H1 (cell line): ENCODE measurements around the gene SHANK2. TPM values are rescaled to one million over a fixed set of nuclear protein-coding genes. Genes with fewer than 3 reads are reported as not detected.

Experiments
- CTCF ChIA-PET: fragments of 300-600 bp; sonication (Branson Sonifier 250); formaldehyde crosslinking; loops from one replicate; lab custom pipeline; 2021; ENCODE audit not compliant: partially characterized antibody; lab: Charles Lee
- POLR2A ChIA-PET: fragments of 300-600 bp; sonication (Branson Sonifier 250); formaldehyde crosslinking; loops from one replicate; lab custom pipeline; 2021; ENCODE audit warnings: inconsistent platforms; ENCODE audit not compliant: partially characterized antibody; lab: Charles Lee
- DNase-seq, 2 experiments: peaks; one replicate each; pipeline versions ENCODE4 v3.0.0 to v3.0.0-alpha.2; 2010 to 2022; ENCODE audit warnings: low spot score in 2 of 2, low read depth in 1 of 2, mixed read lengths in 1 of 2
- FAIRE-seq: peaks from 2 replicates; lab custom pipeline; 2011; peaks lifted over from hg19 to GRCh38; lab: Jason Lieb, UNC
- H2AFZ ChIP-seq: 2 replicates; pipeline ENCODE4 v1.8.1; 2012; ENCODE audit warnings: low read length, inconsistent platforms
- H2AK5ac ChIP-seq: 2 replicates; pipeline ENCODE4 v1.6.1; 2013; ENCODE audit warnings: low read depth, low read length
- H2BK120ac ChIP-seq: replicated peaks from 2 replicates; pipeline ENCODE3; 2013; ENCODE audit warnings: low read depth, low read length, inconsistent platforms
- H2BK12ac ChIP-seq: 2 replicates; pipeline ENCODE4 v1.6.1; 2013; ENCODE audit warnings: low read depth, low read length
- H2BK15ac ChIP-seq: 2 replicates; pipeline ENCODE4 v1.6.1; 2013; ENCODE audit warnings: low read length
- H2BK20ac ChIP-seq: 2 replicates; pipeline ENCODE4 v1.6.1; 2013; ENCODE audit warnings: low read length
- H2BK5ac ChIP-seq: 2 replicates; pipeline ENCODE4 v1.6.1; 2013; ENCODE audit warnings: low read depth, low read length
- H3K14ac ChIP-seq: 2 replicates; pipeline ENCODE4 v1.6.1; 2013; ENCODE audit warnings: inconsistent platforms; ENCODE audit not compliant: insufficient read length
- H3K18ac ChIP-seq: 2 replicates; pipeline ENCODE4 v1.6.1; 2013; ENCODE audit warnings: low read length; ENCODE audit errors: extremely low read depth
- H3K23ac ChIP-seq: 2 replicates; pipeline ENCODE4 v1.6.1; 2013; ENCODE audit warnings: inconsistent platforms; ENCODE audit not compliant: insufficient read length
- H3K23me2 ChIP-seq: 2 replicates; pipeline ENCODE4 v1.6.1; 2013; ENCODE audit warnings: low read depth, low read length
- H3K27ac ChIP-seq: 2 replicates; pipeline ENCODE4 v1.6.1; 2011; ENCODE audit warnings: low read depth, low read length, inconsistent platforms
- H3K27me3 ChIP-seq, 4 experiments: replicated peaks in 1 of 4; 1 replicate in 1 of 4; 2 replicates in 3 of 4; pipeline versions ENCODE4 v1.6.1 to v1.8.1; 2011 to 2013; ENCODE audit warnings: low read length in 3 of 4, mild to moderate bottlenecking in 3 of 4, inconsistent platforms in 2 of 4, mixed read lengths in 2 of 4, moderate library complexity in 1 of 4; ENCODE audit not compliant: control insufficient read depth in 3 of 4, insufficient read depth in 3 of 4; ENCODE audit errors: extremely low read depth in 1 of 4
- H3K36me3 ChIP-seq, 4 experiments: 2 replicates each; pipeline versions ENCODE4 v1.6.1 to v1.8.1; 2011 to 2013; ENCODE audit warnings: mild to moderate bottlenecking in 4 of 4, low read length in 3 of 4, moderate library complexity in 2 of 4, control low read depth in 1 of 4, inconsistent platforms in 1 of 4; ENCODE audit not compliant: insufficient read depth in 4 of 4, control insufficient read depth in 2 of 4
- H3K4ac ChIP-seq: replicated peaks from 2 replicates; pipeline ENCODE3; 2013; ENCODE audit warnings: low read length, low read depth, mixed read lengths, inconsistent platforms; ENCODE audit not compliant: insufficient read length
- H3K4me1 ChIP-seq, 4 experiments: replicated peaks in 1 of 4; 1 replicate in 1 of 4; 2 replicates in 3 of 4; pipeline versions ENCODE4 v1.6.1 to v1.8.1; 2011 to 2013; ENCODE audit warnings: low read length in 3 of 4, inconsistent platforms in 2 of 4, mixed read lengths in 1 of 4; ENCODE audit not compliant: insufficient read depth in 4 of 4, control insufficient read depth in 3 of 4
- H3K4me2 ChIP-seq, 2 experiments: 2 replicates each; pipeline versions ENCODE4 v1.6.1 to v1.8.1; 2011 to 2013; ENCODE audit warnings: low read depth in 2 of 2, low read length in 2 of 2, control low read depth in 1 of 2, inconsistent platforms in 1 of 2, mild to moderate bottlenecking in 1 of 2; ENCODE audit not compliant: insufficient read depth in 1 of 2
- H3K4me3 ChIP-seq, 4 experiments: fragments of 200-600, 300-600 bp in 1 of 4; sonication (generic), shearing (Covaris generic), sonication (Bioruptor Twin) in 1 of 4; 2 replicates each; pipeline versions ENCODE4 v1.5.1 to v1.8.1; 2011 to 2016; ENCODE audit warnings: low read length in 4 of 4, low read depth in 3 of 4, control low read depth in 2 of 4, inconsistent platforms in 2 of 4, mild to moderate bottlenecking in 2 of 4, mixed read lengths in 1 of 4, moderate library complexity in 1 of 4; ENCODE audit not compliant: insufficient read depth in 2 of 4; ENCODE audit errors: extremely low read depth in 1 of 4
- H3K56ac ChIP-seq: replicated peaks from 2 replicates; pipeline ENCODE3; 2013; ENCODE audit warnings: low read depth, mild to moderate bottlenecking, mixed read lengths, low read length, inconsistent platforms; ENCODE audit not compliant: insufficient read length
- H3K79me1 ChIP-seq: 2 replicates; pipeline ENCODE4 v1.6.1; 2013; ENCODE audit warnings: low read depth, low read length, control low read depth
- H3K79me2 ChIP-seq, 2 experiments: 2 replicates each; pipeline versions ENCODE4 v1.6.1 to v1.8.1; 2012 to 2013; ENCODE audit warnings: low read length in 2 of 2, mild to moderate bottlenecking in 2 of 2, inconsistent platforms in 1 of 2; ENCODE audit not compliant: insufficient read depth in 2 of 2, control insufficient read depth in 1 of 2
- H3K9ac ChIP-seq, 4 experiments: replicated peaks in 1 of 4; 1 replicate in 1 of 4; 2 replicates in 3 of 4; pipeline versions ENCODE4 v1.6.1 to v1.8.1; 2011 to 2013; ENCODE audit warnings: low read depth in 3 of 4, low read length in 3 of 4, control low read depth in 2 of 4, mild to moderate bottlenecking in 2 of 4, moderate library complexity in 2 of 4, inconsistent platforms in 1 of 4; ENCODE audit errors: extremely low read depth in 1 of 4
- H3K9me3 ChIP-seq, 2 experiments: 2 replicates each; pipeline versions ENCODE4 v1.6.1 to v1.8.1; 2012 to 2013; ENCODE audit warnings: mild to moderate bottlenecking in 2 of 2, moderate library complexity in 2 of 2, control low read depth in 1 of 2, inconsistent platforms in 1 of 2, low read depth in 1 of 2, low read length in 1 of 2, mixed read lengths in 1 of 2; ENCODE audit not compliant: insufficient read depth in 2 of 2
- H4K20me1 ChIP-seq, 2 experiments: replicated peaks in 1 of 2; 2 replicates each; pipeline versions ENCODE3 to v1.8.1; 2011 to 2013; ENCODE audit warnings: inconsistent platforms in 2 of 2, low read length in 2 of 2, mild to moderate bottlenecking in 1 of 2; ENCODE audit not compliant: insufficient read depth in 2 of 2, control insufficient read depth in 1 of 2
- H4K5ac ChIP-seq: 2 replicates; pipeline ENCODE4 v1.6.1; 2013; ENCODE audit warnings: low read length, low read depth, mixed read lengths, inconsistent platforms; ENCODE audit not compliant: insufficient read length
- H4K8ac ChIP-seq: 2 replicates; pipeline ENCODE4 v1.8.0; 2013; ENCODE audit warnings: mild to moderate bottlenecking, moderate library complexity, low read length, inconsistent platforms; ENCODE audit not compliant: insufficient read depth; ENCODE audit errors: extremely low read depth
- H4K91ac ChIP-seq: replicated peaks from 2 replicates; pipeline ENCODE3; 2013; ENCODE audit warnings: low read length, mixed read lengths, inconsistent platforms; ENCODE audit not compliant: insufficient read length
- CBX8 ChIP-seq: fragments of 300-800, 300-1000 bp; sonication (generic); IDR thresholded peaks from 2 replicates; pipeline ENCODE4 v1.7.1; 2016; ENCODE audit warnings: low read depth, low read length, borderline replicate concordance
- EZH2 ChIP-seq: fragments of 200-600 bp; sonication (generic); IDR thresholded peaks from 2 replicates; pipeline ENCODE4 v1.7.1; 2012; ENCODE audit warnings: low read depth, mild to moderate bottlenecking, moderate library complexity, low read length, inconsistent platforms; ENCODE audit not compliant: severe bottlenecking
- KDM1A ChIP-seq: fragments of 200-600, 300-600 bp; sonication (generic); IDR thresholded peaks from 2 replicates; pipeline ENCODE4 v1.7.1; 2016; ENCODE audit warnings: mild to moderate bottlenecking, low read length, borderline replicate concordance
- POLR2A ChIP-seq, 2 experiments: IDR thresholded peaks; 1 replicate in 1 of 2; 2 replicates in 1 of 2; pipeline ENCODE4 v1.6.1; 2011; ENCODE audit warnings: low read depth in 2 of 2, low read length in 2 of 2, mild to moderate bottlenecking in 2 of 2; ENCODE audit errors: control extremely low read depth in 1 of 2
- YY1 ChIP-seq: IDR thresholded peaks from 2 replicates; pipeline ENCODE4 v1.6.1; 2011; ENCODE audit warnings: low read depth, mild to moderate bottlenecking, low read length
- WGBS, 2 experiments: shearing (Covaris generic) in 1 of 2; methylation state at CpG; one replicate each; pipeline versions ENCODE4 v1.1.6 to v1.1.7; 2013 to 2015; ENCODE audit warnings: low lambda C conversion rate in 2 of 2, mixed read lengths in 2 of 2, inconsistent platforms in 1 of 2, low coverage in 1 of 2, missing lambda C conversion rate in 1 of 2; ENCODE audit not compliant: insufficient replicate concordance in 2 of 2, insufficient coverage in 1 of 2, insufficient read length in 1 of 2; ENCODE audit errors: extremely low coverage in 1 of 2, missing lambda C conversion rate in 1 of 2; 5-methylcytosine and 5-hydroxymethylcytosine counted together
- polyA plus RNA-seq, 7 experiments: library from polyadenylated mRNA; depleted of rRNA in 3 of 7; stranded (reverse) in 5 of 7; unstranded in 2 of 7; fragments of >200 nt in 5 of 7; fragments of 200-250 nt in 2 of 7; gene quantifications; 1 replicate in 5 of 7; 2 replicates in 1 of 7; 4 replicates in 1 of 7; pipeline versions ENCODE4 v1.2.1 to v1.2.3, GENCODE V29; 2011 to 2013; ENCODE audit warnings: missing spikeins in 2 of 7, mixed read lengths in 2 of 7
- total RNA-seq: library from RNA; stranded (reverse); fragmentation: NEBNext Ultra II Directional; extraction: Animal tissue kit (Norgen Biotek cat#: 25700); gene quantifications from 2 replicates; pipeline ENCODE4 v1.2.1, GENCODE V29; 2021
- TF ChIP-seq, protein P1 (sequence below): IDR thresholded peaks from 2 replicates; pipeline ENCODE4 v1.6.1; 2012; ENCODE audit warnings: inconsistent platforms

Gene SHANK2
- total and polyA plus RNA-seq, 2 of the 8 experiments (the other 6 are each of a cell fraction or from before 2014, with no cell fraction given), result 10.1 to 54.2 TPM

DNA sequence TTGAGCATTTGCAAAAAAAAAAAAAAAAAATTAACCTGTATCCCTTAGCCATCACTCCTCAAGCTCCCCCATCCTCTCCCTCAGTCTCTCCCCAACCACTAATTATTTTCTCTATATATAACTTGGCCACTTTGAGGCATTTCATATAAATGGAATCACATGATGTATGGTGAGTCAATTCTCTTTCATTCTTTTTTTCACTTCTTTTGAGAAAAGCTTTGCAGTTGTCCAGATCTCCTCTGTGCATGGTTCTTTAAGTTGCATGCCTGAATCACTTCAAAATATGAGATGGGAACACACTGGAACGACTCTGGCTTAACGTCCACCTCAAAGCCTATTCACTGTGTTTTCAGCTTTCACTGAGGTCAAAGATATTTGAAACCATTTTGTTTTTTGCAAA lies 40.7 kb downstream of the SHANK2 start:
- H2AFZ ChIP-seq, result no peak overlapping the region
- no peak overlapping the region for H4K91ac ChIP-seq
- H2AK5ac ChIP-seq, result no peak overlapping the region
- no peak overlapping the region for H3K4me3 ChIP-seq
- no peak overlapping the region for H3K56ac ChIP-seq
- FAIRE-seq (no peak), DNase-seq (no peak)
- no peak overlapping the region for H3K4ac ChIP-seq
- no peak overlapping the region for H3K18ac ChIP-seq
- H3K27ac ChIP-seq, result no peak overlapping the region
- H3K79me2 ChIP-seq, result peaks cover 0 to 61% of the 10 kb centered on the region in 2 experiments; a peak in 3 of 4 replicates
- no peak overlapping the region for H2BK120ac ChIP-seq
- H3K14ac ChIP-seq, result no peak overlapping the region
- H2BK15ac ChIP-seq, result no peak overlapping the region
- H3K36me3 ChIP-seq, result peaks cover 0 to 5% (median 0%) of the 10 kb centered on the region in 4 experiments; a peak in 1 of 8 replicates
- peaks cover 12% of the 10 kb centered on the region; the same call in 1 of the 2 replicates for H3K79me1 ChIP-seq
- H3K4me1 ChIP-seq, result peaks cover 0 to 14% (median 5%) of the 10 kb centered on the region in 4 experiments; a peak in 5 of 7 replicates
- peaks cover 0 to 3% of the 10 kb centered on the region in 2 experiments; a peak in 1 of 4 replicates for H3K9me3 ChIP-seq
- ChIA-PET POLR2A (interaction anchor here (1.2 kb wide), 1 partner anchor 15 kb away, joined by 3 read pairs; no protein-coding TSS in a partner anchor), CTCF (interaction anchor here (0.6 to 1.3 kb wide), 3 partner anchors 11 to 552 kb away, joined by 3 to 4 read pairs (median 3); partner anchors contain the start of gene SHANK2)
- no peak overlapping the region for H4K8ac ChIP-seq
- 85% methylated on average over 2 of the region's 2 CpGs; no CpG with 5 or more reads in 1 of the 2 experiments for WGBS, 2 experiments
- no peak overlapping the region for H2BK12ac ChIP-seq
- H2BK5ac ChIP-seq, result no peak overlapping the region
- H4K20me1 ChIP-seq, result peaks cover 13 to 21% of the 10 kb centered on the region in 2 experiments
- H3K9ac ChIP-seq, result no peak overlapping the region
- no peak overlapping the region for H4K5ac ChIP-seq
- no peak overlapping the region for H3K23ac ChIP-seq
- no peaks in the 10 kb centered on the region for H3K23me2 ChIP-seq
- H3K4me2 ChIP-seq, result no peak overlapping the region
- H3K27me3 ChIP-seq, result no peaks in the 10 kb centered on the region
- no peak overlapping the region for H2BK20ac ChIP-seq
- TF ChIP-seq POLR2A (IDR thresholded peaks at IDR 0.05; ENCODE audit: control extremely low read depth in 1 of 2, low read depth in 2 of 2, low read length in 2 of 2) (no peak), CBX8 (no peak), YY1 (no peak), EZH2 (no peak), KDM1A (no peak)
- TF ChIP-seq, protein P1, sequence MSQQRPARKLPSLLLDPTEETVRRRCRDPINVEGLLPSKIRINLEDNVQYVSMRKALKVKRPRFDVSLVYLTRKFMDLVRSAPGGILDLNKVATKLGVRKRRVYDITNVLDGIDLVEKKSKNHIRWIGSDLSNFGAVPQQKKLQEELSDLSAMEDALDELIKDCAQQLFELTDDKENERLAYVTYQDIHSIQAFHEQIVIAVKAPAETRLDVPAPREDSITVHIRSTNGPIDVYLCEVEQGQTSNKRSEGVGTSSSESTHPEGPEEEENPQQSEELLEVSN, result no peak
